ENCODE data around the gene PUSL1. TPM values are rescaled to one million over a fixed set of nuclear protein-coding genes. Genes with fewer than 3 reads are reported as not detected.

PUSL1 gene
- total RNA-seq, 1 donor from 2014 or later = 19.0 TPM

DNA sequence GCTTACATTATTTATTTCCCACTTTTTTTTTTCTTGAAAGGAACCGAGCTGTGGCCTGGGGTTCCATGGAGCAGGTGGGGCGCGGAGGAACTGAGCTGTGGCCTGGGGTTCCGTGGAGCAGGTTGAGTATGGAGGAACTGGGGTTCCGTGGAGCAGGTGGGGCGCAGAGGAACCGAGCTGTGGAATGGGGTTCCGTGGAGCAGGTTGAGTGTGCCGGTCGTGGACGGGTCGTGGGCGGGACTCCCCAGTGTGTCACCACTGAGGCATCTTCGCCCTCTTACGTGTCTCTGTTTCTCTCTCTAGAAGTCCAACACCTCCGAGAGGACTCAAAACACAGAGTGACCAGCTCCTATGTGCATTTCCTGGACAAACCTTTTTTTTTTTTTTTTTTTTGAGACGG, 29.4 kb upstream of the PUSL1 start:
- DNase-seq (ENCODE audit: low spot score) = no peak

DNA sequence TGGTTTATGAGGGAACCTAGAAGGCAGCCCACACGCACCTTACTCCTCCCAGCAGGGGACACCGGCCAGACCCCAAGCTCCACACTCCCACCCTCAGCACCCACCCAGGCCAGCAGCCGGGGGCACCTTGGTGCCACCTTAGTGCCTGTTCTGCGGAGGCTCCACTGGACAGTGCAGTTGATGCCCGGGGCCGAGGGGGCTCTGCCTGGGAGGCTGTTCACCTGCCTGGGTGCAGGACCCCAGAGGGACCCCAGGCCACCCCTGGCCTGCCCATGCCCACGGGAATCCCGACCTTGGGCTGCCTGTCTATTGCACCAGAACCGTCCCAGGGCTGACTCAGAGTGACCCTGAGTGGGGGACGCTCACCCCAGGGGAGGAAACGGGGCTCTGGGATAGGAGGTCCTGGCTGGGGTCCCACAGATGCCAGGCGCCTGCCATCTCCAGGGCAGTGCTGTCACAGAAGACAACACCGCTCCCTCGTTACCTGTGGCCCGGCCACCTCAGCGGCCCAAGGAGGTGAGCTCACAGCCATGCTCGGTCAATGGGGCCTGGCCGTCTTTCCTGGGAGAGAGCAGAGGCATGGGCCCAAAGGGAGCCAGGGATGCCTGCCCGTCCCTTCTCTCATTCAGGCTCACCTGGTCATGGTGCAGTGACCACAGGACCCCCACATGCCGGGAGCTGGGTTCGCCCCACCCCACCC, 27.5 kb upstream of the PUSL1 start:
- DNase-seq (ENCODE audit: low spot score) = no peak

DNA sequence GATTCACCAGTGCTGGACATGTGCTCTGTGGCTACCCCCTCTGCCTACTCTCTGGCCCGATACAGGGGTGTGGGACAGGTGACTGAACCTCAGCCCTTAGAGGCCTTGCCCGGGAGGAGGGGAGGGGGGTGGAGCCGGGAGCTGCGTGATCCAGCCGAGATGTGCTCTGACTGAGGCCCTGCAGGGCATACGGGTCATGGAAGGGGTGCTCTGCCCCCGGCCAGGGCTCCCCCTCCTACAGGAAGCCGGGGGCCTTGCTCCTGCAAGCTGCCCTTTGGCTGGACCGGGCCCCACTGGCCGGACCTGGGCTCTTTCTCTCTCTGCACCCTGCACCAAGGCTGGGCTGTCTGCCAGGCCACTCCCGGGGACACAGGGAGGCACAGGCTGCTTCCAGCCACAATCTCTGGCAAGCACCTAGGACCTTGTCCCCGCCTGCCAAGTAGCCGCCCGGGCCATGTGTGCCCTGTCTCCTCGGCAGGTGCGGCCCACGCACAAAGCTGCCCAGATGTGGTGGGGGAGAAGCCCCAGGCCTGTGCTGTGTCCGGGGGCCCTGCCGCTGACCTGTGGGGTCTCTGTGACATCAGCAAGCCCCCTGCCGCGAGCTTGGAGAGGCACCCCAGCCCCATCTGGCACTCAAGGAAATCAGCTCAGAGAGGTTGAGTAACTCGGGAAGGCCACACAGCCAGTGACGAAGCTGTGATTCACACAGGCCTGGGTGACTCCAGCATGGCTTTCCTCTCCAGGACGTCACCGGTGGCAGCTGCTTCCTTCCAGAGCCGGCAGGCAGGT, 26.7 kb upstream of the PUSL1 start:
- DNase-seq (ENCODE audit: low spot score) = peak; percentile 86

DNA sequence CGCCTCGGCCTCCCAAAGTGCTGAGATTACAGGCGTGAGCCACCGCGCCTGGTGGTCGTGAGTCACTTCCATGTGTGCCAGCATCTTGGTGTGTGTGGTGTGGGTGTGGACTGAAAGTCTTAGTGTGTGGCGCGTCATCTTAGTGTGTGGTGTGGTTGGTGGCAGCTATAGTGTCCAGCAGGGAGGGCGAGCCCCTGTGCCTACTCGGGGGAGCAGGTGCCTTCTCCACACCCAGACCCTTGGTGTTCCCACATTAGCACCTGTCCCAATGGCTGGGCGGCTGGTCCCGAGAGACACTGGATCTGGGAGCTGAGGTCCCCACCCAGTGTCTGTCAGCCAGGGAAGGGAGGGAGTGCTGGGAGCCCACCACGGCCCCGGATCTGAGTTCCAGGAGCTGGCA, 25.4 kb upstream of the PUSL1 start:
- DNase-seq (ENCODE audit: low spot score) = no peak

DNA sequence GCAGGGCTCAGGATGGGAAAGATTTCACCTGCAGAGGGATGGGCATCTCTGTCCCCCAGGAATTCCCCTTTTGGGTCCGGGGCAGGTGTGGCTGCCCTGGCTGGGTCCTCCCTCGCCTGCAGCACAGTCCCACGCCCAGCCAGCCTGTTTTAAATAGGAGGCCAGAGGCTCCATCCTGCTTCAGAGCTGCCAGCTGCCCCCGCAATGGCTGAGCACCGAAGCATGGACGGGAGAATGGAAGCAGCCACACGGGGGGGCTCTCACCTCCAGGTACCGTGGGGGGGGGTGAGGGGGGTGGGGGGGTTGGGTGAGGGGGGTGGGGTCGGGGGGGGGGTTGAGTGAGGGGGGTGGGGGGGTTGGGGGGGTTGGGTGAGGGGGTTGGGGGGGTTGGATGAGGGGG, 24.6 kb upstream of the PUSL1 start:
- no peak for DNase-seq (ENCODE audit: low spot score)

DNA sequence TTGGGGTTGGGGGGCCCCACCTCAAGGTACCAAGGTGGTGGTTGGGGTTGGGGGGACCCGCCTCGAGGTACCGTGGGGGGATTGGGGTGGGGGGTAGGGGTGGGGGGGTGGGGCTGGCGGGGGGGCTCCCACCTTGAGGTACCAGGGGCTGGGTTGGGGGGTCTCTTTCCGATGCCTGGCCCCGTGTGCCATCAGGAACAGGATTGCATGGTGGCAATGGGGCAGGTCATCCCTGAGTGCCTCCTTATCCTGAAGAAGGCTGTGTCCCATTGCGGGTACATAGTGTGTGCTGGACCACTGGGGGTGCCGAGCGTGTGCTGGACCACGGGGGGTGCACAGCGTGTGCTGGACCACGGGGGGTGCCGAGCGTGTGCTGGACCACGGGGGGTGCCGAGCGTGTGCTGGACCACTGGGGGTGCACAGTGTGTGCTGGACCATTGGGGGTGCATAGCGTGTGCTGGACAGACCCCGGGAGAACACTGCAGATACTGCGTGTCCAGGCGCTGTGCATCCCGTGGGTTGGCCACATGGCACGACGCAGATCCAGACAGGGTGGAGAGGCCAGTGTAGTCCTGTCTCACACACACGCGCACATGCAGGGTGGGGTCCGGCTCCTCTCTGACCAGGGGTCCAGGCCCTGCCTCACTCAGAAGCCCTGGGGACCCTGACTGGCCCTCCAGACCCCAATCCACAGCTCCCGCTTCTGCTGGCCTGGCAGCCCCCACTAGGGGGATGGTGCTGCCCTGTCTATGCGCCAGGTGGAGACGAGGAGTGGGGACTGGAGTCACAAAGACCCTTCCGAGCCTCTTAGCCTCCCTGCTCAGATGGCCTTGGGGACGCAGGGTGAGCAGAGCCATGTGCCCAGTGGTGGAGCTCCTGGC, 23.9 kb upstream of the PUSL1 start:
- no peak for DNase-seq (ENCODE audit: low spot score)

DNA sequence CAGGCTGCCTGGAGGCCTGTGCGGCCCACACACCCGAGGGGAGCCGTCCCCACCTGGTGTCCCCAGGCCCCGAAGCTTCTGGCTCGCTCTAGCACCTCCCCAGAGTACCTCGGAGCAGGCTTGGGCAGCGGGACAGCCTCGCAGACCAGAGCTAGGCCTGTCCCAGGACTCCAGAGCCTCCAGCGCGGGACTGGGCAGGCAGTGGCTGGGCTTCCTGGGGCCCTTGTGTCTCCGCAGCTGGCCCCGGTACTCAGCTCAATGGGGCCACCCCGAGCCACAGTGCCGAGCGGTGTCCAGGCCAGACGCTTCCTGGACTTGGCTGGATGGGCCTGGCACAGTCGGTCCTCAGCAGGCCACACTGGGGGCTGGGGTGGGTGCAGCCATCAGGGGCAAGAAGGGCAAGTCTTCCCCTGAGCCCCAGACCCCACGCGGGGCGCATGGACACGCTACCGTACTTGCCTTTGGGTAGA, 23.3 kb upstream of the PUSL1 start:
- no peak for DNase-seq (ENCODE audit: low spot score)

DNA sequence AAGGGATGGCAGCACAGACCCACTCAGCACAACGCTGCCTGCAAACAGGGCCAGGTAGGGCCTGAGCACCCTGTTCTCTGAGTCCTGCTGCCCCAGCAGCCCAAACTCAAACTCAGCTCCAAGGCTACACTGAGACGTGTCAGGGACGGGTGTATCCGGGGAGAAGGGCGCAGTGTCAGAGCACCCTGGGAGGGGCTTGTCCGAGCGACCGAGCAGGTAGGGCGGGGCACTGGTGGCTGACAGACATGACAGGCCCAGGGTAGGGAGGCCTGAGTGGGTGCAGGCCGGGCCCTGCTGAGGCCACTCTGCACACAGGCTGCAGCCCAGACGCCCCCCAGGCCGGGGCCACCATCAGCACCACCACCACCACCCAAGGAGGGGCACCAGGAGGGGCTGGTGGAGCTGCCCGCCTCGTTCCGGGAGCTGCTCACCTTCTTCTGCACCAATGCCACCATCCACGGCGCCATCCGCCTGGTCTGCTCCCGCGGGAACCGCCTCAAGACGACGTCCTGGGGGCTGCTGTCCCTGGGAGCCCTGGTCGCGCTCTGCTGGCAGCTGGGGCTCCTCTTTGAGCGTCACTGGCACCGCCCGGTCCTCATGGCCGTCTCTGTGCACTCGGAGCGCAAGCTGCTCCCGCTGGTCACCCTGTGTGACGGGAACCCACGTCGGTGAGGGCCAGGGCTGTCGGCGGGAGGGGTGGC, 22.6 kb upstream of the PUSL1 start:
- DNase-seq (ENCODE audit: low spot score) = no peak

DNA sequence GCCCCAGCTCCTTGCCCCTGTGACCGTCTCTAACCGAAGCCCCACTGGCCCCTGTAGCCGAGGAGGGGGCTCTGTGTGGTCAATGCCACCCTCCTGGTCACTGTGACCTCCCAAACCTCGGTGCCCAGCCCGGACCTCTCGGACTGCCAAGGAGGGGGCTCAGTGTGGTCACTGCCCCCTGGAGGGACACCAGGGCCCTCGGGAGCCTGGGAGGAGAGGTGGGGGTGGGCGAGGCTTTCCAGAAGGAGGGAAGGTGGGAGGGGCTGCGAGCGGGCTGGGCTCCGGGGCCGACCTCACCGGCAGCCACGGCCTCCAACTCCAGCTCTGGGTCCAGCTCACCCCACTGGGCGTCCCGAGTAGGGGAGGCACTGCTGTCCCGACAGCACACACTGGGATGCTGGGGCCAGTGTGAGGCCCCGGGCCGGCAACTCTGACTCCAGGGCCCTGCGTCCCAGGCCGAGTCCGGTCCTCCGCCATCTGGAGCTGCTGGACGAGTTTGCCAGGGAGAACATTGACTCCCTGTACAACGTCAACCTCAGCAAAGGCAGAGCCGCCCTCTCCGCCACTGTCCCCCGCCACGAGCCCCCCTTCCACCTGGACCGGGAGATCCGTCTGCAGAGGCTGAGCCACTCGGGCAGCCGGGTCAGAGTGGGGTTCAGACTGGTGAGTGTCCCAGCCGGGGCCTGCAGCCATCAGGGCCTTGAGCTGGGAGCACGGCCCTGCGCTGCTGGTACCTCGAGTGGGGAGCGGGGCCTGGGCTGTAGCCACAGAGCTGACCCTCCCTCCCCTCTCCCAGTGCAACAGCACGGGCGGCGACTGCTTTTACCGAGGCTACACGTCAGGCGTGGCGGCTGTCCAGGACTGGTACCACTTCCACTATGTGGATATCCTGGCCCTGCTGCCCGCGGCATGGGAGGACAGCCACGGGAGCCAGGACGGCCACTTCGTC, 21.8 kb upstream of the PUSL1 start:
- DNase-seq (ENCODE audit: low spot score) = no peak

DNA sequence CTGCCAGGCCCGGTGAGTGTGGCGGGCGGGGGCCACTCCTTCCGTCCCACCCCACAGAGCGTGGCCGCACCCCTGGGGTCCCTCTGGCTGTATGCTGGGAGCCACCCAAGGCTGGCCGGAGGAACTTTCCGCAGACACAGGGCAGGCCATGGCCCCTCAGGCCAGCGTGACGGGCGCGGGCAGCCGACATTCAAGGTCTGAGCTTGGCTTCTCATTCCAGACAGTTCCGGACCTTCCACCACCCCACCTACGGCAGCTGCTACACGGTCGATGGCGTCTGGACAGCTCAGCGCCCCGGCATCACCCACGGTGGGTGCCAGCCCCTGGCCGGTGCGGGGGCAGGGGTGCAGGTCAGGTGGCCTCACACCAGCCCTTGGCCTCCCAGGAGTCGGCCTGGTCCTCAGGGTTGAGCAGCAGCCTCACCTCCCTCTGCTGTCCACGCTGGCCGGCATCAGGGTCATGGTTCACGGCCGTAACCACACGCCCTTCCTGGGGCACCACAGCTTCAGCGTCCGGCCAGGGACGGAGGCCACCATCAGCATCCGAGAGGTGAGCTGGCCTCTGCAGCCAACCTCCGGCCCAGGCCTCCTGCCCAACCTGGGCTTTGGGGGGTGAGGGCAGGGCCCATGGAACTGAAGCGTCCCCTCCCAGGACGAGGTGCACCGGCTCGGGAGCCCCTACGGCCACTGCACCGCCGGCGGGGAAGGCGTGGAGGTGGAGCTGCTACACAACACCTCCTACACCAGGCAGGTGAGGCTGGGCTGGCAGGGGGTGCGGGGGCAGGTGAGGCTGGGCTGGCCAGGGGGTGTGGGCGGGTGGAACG, 20.9 kb upstream of the PUSL1 start:
- no peak for DNase-seq (ENCODE audit: low spot score)

DNA sequence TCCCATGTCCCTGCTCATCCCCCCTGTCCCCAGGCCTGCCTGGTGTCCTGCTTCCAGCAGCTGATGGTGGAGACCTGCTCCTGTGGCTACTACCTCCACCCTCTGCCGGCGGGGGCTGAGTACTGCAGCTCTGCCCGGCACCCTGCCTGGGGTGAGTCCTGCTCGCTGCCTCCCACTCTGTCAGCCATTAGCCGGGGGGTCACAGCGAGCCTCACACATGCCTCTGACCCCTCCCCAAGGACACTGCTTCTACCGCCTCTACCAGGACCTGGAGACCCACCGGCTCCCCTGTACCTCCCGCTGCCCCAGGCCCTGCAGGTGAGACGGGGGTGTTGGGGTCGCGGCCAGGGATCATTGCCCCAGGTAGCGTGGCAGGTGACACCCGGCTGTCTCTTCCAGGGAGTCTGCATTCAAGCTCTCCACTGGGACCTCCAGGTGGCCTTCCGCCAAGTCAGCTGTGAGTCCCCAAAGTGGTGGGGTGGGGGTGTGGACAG, 18.1 kb upstream of the PUSL1 start:
- DNase-seq (ENCODE audit: low spot score) = peak; percentile 56

DNA sequence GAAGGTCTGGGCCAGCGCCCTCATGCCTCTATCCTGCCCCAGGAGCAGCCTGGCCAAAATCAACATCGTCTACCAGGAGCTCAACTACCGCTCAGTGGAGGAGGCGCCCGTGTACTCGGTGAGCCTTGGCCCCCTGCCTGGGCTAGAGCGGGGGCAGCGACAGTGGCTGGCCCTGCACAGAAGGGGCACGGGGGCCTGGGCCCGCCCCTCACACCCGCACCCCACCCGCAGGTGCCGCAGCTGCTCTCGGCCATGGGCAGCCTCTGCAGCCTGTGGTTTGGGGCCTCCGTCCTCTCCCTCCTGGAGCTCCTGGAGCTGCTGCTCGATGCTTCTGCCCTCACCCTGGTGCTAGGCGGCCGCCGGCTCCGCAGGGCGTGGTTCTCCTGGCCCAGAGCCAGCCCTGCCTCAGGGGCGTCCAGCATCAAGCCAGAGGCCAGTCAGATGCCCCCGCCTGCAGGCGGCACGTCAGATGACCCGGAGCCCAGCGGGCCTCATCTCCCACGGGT, 17.3 kb upstream of the PUSL1 start:
- no peak for DNase-seq (ENCODE audit: low spot score)

DNA sequence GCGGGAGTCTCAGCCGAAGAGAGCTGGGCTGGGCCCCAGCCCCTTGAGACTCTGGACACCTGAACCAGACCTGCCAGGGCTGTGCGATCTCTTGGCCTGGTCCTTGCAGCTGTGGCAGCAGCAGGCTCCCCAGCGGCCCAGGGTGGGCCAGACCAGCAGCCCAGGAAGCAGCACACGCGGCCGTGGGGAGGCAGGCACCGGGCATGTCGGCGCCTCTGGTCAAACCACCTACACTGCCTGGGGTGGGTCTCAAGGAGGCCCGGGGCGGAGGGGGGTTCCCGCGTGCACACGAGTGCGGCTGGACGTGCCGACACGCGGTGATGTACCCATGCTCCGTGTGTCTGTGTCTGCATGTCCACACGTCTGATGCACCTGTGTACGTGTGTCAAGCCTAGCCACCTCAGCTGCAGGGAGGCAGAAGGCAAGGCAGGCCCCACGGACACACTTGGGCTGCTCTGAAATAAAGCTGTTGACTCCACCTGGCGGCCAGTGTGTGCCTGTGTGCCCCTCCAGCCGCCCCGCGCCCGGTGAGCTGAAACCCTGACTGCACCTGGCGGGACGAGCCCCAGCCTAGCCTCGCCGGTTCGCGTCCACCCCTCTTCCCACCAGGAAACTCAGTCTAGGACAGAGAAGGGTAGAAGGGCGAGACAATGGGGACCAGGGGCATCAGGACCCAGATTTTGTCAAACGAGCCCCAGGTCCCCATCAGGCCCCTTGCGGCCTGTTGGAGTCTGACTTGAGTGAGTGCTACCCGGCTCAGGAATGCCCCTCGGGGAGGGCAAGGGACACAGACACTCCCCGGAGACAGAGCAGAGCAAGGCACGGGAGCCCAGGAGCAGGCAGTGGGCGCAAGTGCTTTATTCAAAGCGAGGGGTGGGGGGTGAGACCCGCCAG, 16.6 kb upstream of the PUSL1 start:
- peak; percentile 79 for DNase-seq (ENCODE audit: low spot score)

DNA sequence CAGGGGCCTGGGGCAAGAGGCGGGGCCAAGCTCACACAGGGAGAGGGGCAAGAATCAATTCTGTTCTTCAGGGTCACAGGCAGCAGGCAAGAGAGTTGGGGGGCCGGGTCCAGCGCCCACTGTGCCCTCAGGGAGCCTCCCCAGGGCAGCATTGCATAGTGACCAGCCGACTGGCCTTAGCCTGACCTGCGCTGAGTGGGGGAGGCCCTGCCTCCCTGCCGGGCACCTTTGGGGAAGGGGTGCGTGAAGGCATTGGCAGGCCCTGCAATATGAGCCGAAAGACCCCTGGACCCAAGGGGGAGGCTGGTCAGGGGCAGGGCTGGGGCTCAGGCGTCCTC, 16.0 kb upstream of the PUSL1 start:
- DNase-seq (ENCODE audit: low spot score) = no peak

DNA sequence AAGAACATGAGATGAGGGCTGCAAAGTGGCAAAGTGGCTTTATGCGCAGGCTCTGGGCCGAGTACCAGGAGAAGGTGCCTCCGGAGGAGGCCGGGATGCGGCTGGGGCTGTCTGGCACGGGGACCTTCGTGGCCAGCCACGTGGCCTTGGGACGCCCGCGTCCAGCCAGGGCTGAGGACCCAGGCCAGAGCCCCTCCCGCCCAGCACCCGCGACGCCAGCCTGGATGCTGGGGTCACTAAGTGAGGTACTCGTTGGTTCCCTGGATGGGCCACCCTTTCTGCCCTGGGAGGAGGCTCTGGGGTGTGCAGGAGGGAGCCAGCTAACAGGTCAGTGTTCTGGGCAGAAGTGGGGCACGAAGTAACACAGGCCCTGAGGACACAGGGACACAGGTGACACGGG, 15.5 kb upstream of the PUSL1 start:
- DNase-seq (ENCODE audit: low spot score) = no peak

DNA sequence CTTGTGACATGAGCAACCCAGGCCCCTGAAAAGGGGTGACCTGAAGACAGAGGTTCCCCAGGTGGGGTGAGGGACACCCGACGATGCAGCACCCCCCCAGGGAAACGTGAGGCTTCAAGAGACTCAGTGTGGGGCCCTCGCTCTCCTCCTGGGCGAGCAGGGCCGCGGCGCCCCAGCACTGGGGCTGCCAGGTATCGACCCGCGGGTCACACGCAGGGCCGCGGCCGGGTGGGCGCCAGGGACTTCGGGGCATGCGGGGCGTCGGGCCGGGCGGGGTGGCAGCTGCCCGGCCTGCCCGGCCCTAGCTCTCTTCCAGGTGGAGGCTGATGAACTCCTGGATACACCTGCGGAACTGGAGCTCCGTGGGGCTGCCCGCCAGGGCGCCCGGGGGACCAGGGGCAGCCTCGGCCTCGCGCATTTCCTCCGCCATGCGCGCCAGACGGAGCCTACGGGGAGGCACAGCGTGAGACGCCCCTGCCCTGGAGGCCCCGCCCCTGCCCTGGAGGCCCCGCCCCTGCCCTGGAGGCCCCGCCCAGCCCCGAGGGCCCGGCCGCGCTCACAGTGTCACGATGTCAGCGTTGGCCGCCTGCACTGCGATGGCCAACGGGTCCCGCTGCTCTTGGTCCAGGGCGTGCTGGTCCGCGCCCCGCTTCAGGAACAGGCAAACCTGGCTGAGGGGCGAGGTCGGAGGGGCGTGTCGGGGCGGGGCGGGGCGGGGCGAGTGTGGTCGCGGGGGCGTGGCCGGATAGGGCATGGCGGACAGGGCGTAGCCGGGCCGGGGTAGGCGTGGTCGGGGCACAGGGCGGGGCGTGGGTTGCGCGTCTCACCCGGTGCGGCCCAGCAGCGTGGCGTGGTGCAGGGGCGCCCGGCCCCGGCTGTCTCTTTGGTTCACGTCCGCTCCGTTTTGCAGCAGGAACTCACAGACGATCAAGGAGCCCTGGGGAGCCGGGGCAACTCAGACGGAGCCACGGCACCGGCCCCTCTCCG, 14.8 kb upstream of the PUSL1 start:
- DNase-seq (ENCODE audit: low spot score) = no peak

DNA sequence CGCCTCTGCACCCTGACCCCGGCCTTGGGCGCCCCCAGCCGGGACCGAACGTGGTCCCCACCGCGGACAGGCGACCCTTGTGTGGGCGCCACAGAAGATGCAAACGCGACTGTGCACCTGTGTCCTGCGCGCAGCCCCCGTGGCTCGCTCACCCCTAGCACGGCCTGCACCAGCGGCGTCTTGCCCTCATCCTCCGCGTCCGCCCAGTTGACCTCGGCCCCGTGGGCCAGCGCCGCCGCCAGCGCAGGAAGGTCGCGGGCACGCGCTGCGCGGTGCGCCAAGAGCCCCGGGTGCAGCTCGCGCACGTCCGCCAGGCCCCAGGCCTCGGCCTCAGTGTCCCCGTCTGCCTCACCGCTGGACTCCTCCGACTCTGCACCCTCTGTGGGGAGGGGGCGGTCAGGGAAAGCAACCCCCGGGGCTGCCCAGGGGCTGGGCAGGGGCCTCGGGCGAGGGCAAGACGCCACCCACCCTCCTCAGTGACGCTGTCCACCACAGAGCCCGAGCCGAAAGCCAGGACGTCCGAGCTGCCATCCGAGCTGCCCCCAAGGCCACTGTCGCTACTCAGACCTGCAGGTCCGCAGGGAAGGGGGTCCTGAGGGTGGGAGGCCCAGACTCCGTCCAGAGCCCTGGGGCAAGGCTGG, 14.0 kb upstream of the PUSL1 start:
- no peak for DNase-seq (ENCODE audit: low spot score)
